HG02973 (cell line): ENCODE measurements around the gene KAZN.

Experiments
- ATAC-seq: cut with Tn5 transposase; IDR thresholded peaks from one replicate; pipeline ENCODE4 v1.9.1; 2021; ENCODE audit warnings: moderate library complexity; ENCODE audit not compliant: unreplicated experiment

KAZN gene

GRCh38 chr1:15158506-15159165 is 560.2 kb downstream of the KAZN start:
- ATAC-seq, result no peak

- no peak for ATAC-seq
Measured at GRCh38 chr1:15159166-15159555, 560.7 kb downstream of the KAZN start.

GRCh38 chr1:15160626-15161025 is 562.1 kb downstream of the KAZN start:
- ATAC-seq, result no peak

- ATAC-seq, result no peak
Measured at GRCh38 chr1:15167386-15167785, 568.9 kb downstream of the KAZN start.
